NCI-H82 (cell line): ENCODE measurements around the gene CAP1.
"Not testable (repeated sequence)": the region's sequence is repeated elsewhere in the genome, so short reads cannot be mapped to it uniquely, and the experiment has no call there.

Experiments used
- DNase-seq: peaks from one replicate; lab custom pipeline; 2025; lab: John Stamatoyannopoulos, UW

Gene CAP1

GRCh38 chr1:40040511-40041465 is at the start of gene CAP1:
Gene CAP1, plus strand, starts transcription at chr1:40040729. Its CDS starts 18,618 bp downstream, at chr1:40059347.
- DNase-seq = peak; percentile 100

- DNase-seq = no peak
Observed at GRCh38 chr1:39992234-39992633, 48.3 kb upstream of the CAP1 start.

- no peak for DNase-seq
Observed at GRCh38 chr1:39992888-39993287, 47.6 kb upstream of the CAP1 start.

GRCh38 chr1:39995973-39996393 is 44.5 kb upstream of the CAP1 start:
- no peak for DNase-seq

GRCh38 chr1:39996396-39997004 is 44.0 kb upstream of the CAP1 start:
- no peak for DNase-seq

GRCh38 chr1:40001456-40001855 is 39.1 kb upstream of the CAP1 start:
- DNase-seq = no peak

GRCh38 chr1:40003156-40004093 is 37.1 kb upstream of the CAP1 start:
- DNase-seq = no peak

GRCh38 chr1:40004857-40005256 is 35.7 kb upstream of the CAP1 start:
- peak; percentile 95 for DNase-seq

- DNase-seq = not testable (repeated sequence)
Observed at GRCh38 chr1:40007481-40008034, 33.0 kb upstream of the CAP1 start.

GRCh38 chr1:40011198-40011597 is 29.3 kb upstream of the CAP1 start:
- no peak for DNase-seq

GRCh38 chr1:40014253-40014706 is 26.2 kb upstream of the CAP1 start:
- DNase-seq = no peak

GRCh38 chr1:40014812-40015594 is 25.5 kb upstream of the CAP1 start:
- no peak for DNase-seq

- no peak for DNase-seq
Observed at GRCh38 chr1:40017951-40018575, 22.5 kb upstream of the CAP1 start.

GRCh38 chr1:40020447-40021085 is 20.0 kb upstream of the CAP1 start:
- DNase-seq = peak; percentile 25

GRCh38 chr1:40023379-40023944 is 17.1 kb upstream of the CAP1 start:
- no peak for DNase-seq

- DNase-seq = no peak
Observed at GRCh38 chr1:40024671-40025070, 15.9 kb upstream of the CAP1 start.

GRCh38 chr1:40027647-40028046 is 12.9 kb upstream of the CAP1 start:
- no peak for DNase-seq

- DNase-seq = no peak
Observed at GRCh38 chr1:40029608-40030007, 10.9 kb upstream of the CAP1 start.

- DNase-seq = peak; percentile 50
Observed at GRCh38 chr1:40030528-40031135, 9.9 kb upstream of the CAP1 start.
